Myocyte (in vitro differentiated cells): ENCODE measurements around the gene ERCC8. TPM values are rescaled to one million over a fixed set of nuclear protein-coding genes. Genes with fewer than 3 reads are reported as not detected.
A peak's percentile ranks its signal among the peaks of the same experiment; 100 is the strongest.
"Not testable (repeated sequence)": the region's sequence is repeated elsewhere in the genome, so short reads cannot be mapped to it uniquely, and the experiment has no call there.

Source experiments
- DNase-seq: peaks from one replicate; pipeline ENCODE4 v3.0.0-alpha.2; 2012; ENCODE audit warnings: low read depth
- polyA plus RNA-seq: library from polyadenylated mRNA; unstranded; fragments of >200 nt; gene quantifications from one replicate; pipeline ENCODE4 v1.2.1, GENCODE V29; 2012; ENCODE audit warnings: missing spikeins
- total RNA-seq: library from RNA; depleted of rRNA; stranded (reverse); fragments of >200 nt; gene quantifications from 2 replicates; pipeline ENCODE4 v1.2.3, GENCODE V29; 2014

Gene ERCC8, protein sequence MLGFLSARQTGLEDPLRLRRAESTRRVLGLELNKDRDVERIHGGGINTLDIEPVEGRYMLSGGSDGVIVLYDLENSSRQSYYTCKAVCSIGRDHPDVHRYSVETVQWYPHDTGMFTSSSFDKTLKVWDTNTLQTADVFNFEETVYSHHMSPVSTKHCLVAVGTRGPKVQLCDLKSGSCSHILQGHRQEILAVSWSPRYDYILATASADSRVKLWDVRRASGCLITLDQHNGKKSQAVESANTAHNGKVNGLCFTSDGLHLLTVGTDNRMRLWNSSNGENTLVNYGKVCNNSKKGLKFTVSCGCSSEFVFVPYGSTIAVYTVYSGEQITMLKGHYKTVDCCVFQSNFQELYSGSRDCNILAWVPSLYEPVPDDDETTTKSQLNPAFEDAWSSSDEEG
- 19.4 and 28.3 TPM in 2 replicates for total RNA-seq
- polyA plus RNA-seq = 11.1 TPM

DNA sequence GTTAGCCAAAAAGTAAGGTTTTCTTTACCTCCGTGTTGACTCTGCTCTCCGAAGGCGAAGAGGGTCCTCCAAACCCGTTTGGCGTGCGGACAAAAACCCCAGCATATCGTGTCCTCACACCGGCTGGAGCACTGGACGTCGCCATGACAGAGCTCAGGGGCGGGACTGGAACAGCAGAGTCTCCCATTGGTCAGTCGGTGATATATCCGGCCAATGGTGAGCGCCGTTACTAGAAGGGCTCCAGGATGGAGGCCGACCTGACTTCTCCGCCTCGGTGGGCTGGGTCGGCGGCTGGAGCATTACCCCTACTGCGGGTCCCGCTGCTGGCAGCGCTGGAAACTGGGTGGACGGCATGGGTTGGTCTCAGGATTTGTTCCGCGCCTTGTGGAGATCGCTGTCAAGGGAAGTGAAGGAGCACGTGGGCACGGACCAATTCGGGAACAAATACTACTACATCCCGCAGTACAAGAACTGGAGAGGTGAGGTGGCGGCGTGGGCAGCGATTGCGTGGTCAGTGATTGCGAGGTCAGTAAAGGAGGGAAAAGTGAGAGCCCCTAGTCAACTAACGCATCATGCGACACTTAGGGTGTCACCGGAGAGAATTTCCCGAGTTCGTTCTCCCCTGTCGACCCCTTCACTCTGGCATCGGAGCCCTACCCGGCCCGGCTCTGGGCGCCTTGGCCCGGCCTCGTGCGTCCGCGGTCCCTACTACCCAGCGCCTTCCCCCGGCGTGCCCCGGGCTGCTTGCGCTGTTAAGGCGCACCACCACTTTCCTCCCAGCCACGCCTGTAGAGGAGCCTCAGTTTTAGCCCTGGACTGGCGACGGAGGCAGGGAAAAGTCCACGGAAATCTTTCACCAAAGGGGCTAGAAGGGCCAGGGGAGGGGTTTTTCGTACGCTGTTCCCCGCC, at the start of gene ERCC8, which contains the start of gene NDUFAF2:
TSS of gene ERCC8 (minus strand) at position 167 of the 909 bp plus-strand sequence. CDS start at position 105, 62 bp downstream.
TSS of gene NDUFAF2 (plus strand) at position 302 of the 909 bp plus-strand sequence. CDS start at position 353, 51 bp downstream.
- DNase-seq = peak; percentile 95

DNA sequence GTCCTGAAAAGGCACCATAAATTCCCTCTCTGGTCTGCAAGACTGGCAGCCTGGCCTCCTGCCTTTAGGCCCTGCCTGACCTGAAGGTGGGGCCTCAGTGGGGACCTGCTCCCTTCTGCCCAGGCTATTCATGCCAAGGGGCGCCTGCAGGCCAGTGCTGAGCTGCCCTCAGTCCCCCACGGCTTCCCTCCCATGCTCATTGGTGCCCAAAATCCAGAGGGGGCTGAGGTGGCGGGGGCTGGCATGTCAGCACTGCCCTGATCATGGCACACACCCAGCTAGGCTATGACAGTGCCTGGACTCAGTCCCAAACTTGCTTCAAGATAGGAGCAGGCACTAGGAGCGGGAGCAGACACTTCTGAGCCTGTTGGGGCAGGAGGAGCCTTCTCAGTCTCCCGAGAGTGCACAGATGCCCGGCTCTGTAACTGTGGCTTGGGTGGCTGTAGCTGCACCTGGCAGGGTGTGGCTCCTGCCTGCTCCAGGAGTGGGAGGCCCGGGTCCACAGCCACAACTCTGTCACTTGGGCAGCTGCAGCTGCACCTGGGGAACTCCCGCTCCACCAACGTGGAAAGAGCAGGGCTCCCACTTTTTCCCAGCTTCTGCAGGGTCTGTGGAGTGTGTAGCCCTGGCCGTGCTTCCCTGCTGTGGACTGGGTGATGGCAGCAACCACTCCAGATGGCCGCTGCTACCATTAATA, 49.2 kb upstream of the ERCC8 start:
- no peak for DNase-seq

DNA sequence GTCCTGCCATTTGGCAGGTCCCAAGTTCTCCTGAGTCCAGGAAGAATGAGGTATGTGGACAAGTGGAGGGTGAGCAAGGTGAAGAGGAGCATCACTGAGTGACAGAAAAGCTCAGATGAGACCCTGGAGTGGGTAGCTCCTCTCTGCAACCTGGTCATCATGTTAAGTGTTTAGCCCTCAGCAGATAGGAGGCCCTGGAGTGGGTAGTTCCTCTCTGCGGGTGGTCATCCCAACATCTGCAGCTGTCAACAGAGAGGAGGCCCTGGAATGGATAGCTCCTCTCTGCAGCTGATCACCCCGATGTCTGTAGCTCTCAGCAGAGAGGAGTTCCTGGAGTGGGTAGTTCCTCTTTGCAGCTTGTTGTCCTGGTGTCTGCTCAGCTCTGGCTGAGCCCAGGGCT, 48.6 kb upstream of the ERCC8 start:
- DNase-seq = no peak

DNA sequence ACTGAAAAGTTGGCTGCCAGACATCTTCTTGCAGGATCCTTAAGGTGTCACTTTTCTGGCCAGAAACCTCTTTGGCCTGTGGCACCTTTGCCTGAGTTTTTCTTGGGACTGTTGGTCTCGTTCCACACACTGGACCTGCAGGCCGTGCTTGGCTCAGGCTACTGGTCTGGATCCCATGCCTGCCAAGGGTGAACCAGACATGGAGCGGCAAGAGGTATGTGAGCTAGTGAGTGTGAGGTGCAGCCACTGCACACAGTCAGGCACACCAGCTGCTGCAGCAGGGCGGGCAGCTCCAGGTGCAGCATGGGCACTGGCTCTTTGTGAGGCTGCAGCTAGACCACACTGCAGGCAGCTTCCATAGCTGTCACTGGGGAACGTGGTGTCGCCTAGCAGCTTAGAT, 48.0 kb upstream of the ERCC8 start:
- no peak for DNase-seq

DNA sequence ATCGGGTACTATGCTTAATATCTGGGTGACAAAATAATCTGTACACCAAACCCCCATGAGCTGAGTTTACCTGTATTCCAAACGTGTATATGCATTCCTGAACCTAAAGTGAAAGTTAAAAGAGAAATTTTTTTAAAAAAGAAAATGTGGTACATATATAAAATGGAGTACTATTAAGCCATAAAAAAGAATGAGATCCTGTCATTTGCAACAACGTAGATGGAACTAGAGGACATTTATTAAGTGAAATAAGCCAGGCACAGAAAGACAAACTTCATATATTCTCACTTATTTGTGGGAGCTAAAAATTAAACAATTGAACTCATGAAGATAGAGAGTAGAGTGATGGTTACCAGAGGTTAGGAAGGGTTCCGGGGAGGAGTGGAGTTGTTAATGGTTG, 44.9 kb upstream of the ERCC8 start:
- no peak for DNase-seq

DNA sequence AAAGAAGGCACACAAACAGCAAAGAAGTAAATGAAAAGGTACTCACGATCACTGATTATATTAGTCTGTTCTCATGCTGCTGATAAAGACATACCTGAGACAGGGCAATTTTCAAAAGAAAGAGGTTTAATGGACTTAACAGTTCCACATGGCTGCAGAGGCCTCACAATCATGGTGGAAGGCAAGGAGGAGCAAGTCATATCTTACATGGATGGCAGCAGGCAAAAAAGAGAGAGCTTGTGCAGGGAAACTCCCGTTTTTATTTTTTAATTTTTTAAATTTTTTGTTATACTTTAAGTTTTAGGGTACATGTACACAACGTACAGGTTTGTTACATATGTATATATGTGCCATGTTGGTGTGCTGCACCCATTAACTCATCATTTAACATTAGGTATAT, 37.3 kb upstream of the ERCC8 start:
- DNase-seq = not testable (repeated sequence)

DNA sequence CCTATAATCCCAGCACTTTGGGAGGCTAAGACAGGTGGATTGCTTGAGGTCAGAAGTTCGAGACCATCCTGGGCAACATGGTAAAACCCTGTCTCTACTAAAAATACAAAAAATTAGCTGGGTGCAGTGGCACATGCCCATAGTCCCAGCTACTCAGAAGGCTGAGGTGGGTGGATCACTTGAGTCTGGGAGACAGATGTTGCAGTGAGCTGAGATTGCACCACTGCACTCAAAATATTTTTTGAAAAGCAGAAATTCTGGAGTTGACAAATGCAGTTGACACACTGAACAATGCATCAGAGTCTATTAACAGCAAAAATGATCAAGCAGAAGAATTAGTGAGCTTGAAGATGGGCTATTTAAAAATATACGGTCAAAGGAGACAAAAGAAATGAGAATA, 35.6 kb upstream of the ERCC8 start:
- DNase-seq = no peak

DNA sequence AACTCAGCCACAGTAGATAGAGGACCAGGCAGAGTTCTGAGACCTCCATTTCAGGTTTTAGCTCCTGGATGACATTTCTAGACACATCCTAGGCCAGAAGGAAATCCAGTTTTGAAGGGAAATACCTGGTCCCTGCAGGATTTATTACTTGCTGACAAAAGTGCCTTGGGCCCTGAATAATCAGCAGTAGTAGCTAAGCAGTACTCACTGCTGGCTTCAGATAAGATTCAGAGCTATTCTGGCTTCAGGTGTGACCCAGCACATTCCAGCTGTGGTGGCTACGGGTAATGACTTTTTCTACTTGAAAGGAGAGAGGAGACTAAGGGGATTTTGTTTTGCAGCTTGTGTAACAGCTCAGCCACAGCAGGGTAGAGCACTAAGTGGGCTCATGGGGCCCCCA, 34.1 kb upstream of the ERCC8 start:
- no peak for DNase-seq

DNA sequence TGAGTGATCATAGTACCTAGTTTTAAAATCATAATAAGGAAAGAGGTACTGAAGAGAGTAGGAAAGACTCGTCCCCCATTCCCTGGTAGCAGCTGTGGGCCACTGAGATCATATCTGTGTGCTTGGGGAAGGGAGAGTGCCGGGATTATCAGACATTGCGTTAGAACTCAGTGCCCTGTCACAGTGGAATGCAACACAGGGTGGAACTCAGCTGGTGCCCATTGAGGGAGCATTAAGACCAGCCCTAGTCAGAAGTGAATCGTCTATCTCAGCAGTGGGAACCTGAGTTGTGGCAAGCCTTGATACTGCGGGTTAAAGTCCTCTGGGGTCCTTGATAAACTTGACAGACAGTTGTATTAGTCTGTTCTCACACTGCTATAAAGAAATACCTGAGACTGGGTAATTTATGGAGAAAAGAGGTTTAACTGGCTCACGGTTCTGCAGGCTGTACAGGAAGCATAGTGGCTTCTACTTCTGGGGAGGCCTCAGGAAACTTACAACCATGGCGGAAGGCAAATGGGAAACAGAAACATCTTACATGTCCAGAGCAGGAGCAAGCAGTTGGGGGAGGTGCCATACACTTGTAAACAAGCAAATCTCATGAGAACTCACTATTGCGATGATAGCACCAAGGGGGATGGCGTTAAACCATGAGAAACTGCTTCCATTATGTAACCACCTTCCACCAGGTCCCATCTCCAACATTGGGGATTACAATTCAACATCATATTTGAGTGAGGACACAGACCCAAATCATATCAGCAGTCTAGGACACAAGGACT, 33.3 kb upstream of the ERCC8 start:
- no peak for DNase-seq

DNA sequence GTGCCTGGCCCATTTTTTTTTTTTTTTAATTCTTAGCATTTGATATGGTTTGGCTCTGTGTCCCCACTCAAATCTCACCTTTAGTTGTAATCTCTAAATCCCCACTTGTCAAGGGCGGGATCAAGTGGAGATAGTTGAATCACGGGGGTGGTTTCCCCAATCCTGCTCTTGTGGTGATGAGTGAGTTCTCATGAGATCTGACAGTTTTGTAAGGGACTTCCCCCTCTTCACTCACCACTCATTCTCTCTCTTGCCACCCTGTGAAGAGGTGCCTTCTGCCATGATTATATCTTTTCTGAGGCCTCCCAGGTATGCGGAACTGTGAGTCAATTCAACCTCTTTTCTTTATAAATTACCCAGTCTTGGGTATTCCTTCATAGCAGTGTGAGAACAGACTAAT, 27.4 kb upstream of the ERCC8 start:
- no peak for DNase-seq

DNA sequence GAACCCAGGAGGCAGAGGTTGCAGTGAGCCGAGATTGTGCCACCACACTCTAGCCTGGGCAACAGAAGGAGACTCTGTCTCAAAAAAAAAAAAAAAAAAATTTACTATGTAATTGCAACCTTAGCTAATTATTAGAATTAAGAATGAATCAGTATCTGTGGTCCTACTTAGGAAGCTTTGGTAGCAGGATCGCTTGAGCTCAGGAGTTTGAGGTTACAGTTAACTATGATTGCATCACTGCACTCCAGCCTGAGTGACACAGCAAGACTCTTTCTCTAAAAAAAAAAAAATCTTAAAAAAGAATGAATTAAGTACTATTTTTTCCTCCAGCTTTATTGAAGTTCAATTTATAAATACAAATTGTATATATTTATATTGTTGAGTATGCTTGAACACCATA, 16.8 kb upstream of the ERCC8 start:
- DNase-seq = peak; percentile 22

DNA sequence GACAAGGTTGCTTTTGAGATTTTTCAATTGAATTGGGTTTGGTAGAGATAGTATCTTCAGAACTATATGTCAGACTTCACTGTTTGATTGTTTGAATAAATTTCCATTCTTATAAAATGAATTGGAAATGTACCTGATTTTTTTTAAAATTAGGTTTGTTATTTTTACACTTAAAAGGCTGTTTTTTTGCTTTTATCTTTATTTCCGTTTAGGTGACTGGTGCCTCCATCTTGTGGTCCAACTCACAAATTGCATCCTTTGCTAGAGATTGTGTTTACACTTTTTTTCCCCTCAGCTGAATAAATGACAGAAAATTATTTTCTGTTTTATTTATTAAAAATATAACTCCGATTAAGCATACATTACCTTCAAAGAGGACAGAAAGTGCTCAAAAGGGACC, 15.7 kb upstream of the ERCC8 start:
- peak; percentile 21 for DNase-seq

DNA sequence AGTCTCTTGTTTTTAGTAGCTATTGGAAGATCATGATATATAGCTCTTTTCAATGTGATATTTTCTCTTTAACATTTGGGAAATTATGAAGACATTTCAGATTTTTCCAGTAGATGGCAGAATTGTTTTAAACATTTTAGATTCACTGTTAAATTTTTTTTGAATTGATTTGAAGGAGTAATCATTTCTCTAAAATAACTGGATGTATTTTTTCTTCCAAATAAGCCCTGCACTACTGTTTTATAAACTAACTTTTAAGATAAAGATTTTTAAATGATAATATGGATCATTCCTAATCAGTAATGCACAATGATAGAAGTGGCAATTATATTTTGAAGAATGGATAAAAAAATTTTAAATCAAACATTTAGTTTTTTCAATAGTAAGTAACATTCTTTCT, 14.3 kb upstream of the ERCC8 start:
- peak; percentile 46 for DNase-seq

DNA sequence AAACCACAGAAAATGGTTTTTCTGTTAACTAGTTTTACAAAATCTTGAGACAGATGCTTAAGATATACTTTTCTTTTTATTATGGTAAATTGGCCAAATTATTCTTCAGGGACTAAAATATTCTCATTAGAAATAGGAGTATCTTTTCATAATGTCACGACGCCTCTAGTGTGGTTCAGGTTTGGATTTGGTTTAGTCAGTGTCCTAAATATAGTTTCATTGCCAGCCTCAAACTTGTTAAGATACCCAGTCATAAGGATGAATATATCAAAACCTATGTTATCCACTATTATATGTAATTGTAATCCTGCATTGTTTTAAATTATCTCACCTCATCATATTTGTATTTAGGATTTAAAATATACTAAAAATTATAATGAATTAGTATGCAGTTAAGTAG, 13.8 kb upstream of the ERCC8 start:
- DNase-seq = peak; percentile 45

DNA sequence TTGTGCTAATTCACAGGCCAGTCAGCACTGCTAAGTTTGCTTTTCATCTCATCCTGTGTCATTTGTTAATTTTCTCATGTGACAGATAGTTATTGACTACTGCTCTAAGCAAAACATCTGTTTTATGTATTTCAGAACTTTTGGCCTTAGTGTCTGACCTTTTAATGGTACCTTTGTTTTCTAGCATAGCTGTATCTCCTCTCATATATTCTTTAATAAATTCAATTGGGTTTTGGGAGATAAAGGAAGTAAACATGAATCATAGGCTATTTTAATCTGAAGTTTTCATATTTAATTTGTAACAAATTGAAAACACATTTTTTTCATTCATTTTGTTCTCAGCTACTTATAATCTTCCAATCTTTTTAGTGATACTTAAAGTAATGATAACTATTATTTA, 13.2 kb upstream of the ERCC8 start:
- no peak for DNase-seq

DNA sequence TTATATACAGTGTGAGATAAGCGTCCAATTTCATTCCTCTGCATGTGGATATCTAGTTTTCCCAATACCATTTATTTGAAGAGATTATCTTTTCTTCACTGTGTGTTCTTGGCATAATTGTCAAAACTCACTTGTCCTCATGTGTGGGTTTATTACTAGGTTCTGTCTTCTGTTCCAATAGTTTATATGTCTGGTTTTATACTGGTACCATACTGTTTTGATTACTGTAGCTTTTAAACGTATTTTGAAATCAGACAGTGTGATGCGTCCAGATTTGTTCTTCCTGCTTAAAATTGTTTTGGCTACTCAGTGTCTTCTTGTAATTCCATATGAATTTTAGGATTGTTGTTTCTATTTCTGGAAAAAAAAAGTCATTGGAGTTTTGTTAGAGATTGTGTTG, 10.4 kb upstream of the ERCC8 start:
- DNase-seq = no peak

DNA sequence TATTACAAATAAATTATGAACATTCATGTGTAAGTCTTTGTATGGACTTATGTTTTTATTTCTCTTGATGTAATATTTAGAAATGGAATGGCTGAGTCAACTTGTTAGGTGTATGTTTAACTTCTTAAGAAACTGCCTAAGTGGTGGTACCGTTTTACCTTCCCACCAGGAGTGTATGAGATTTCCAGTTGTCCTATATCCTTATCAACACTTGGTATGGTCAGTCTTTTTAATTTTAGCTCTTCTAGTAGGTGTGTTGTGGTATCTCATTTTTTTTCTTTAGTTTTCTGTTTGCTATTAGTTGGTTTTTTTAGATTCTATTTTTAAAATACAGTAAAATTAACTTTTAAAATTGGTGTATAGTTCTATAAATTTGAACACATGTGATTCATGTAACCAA, 3.9 kb upstream of the ERCC8 start:
- no peak for DNase-seq

DNA sequence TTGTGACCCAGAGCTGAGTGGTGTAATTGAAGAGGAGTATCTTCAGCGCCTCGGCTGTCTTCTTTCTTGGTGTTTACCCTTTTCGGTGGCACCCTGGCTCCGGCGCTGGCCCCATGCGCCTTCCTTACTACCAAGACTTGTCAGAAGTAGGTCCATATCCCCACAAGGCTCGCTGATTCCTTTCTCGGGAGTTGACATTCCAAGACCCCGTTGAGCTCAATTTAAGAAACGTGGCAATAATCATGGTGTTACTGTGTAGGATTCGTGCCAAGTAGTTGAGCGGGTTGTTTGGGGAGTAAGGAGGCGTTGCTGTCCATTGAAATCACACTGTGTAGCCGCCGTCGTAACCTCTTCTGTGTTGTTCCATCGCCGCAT, 930 bp upstream of the ERCC8 start:
- peak; percentile 56 for DNase-seq

DNA sequence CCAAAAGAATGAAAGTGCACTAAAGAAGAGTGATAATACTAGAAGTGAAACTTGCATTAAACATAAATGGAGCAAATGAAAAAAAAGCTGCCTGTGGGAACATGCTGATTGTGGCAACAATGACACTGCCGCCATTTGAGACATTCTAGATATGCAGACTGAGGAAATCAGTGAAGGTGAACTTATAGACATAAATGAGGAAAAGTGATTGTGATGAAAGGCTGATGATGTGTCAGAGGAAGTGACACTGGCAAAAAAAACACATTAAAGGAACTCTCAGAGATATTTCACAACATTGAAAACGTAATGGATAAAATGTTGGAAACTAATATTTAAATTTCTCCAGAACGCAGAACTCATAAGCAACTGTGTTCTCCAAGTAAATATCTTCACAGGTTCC, 1.2 kb downstream of the ERCC8 start:
- DNase-seq = no peak

DNA sequence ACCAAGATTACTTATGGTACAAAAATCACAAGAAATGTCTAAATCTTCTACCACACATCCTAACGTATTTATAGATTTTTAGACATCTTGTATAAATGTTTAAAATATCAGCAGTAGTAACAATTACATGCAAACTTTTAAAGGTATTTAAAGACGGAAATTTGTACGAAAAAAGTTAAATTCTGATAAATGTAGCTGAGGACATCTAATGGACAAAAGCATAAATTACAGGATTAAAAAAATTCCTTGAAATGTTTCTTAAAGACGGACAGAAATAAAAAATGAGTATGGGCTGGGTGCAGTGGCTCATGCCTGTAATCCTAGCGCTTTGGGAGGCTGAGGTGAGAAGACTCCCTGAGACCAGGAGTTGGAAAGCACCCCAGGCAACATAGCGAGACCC, 15.8 kb downstream of the ERCC8 start:
- DNase-seq = no peak

DNA sequence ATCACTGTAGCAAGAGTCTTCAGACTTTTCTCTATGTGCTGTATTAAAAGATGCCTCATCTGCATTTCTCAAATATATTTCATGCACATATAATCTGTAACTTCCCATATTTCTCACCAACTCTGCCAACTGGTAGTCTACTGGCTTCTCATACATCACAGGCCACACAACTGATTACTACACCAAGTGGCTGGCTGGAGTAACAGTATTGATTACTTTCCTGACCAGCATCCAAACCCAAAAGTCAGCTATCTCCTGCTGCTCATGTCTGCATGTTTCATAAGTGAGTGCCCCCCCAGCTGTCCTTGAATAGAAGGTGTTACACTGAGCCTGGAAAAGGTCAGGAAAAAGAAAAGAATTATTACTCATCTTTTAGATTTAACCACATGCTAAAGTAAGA, 17.4 kb downstream of the ERCC8 start:
- no peak for DNase-seq
